ENCODE results near the gene FAF2. TPM values are rescaled to one million over a fixed set of nuclear protein-coding genes. Genes with fewer than 3 reads are reported as not detected.

The FAF2 gene
- total RNA-seq, 1 donor from 2014 or later = 32.3 TPM

- peaks cover 80% of the 10 kb centered on the region for H3K79me2 ChIP-seq (ENCODE audit: low read depth)
- H3K27ac Mint-ChIP-seq = no peak overlapping the region
Observed at GRCh38 chr5:176466245-176466871, 18.2 kb downstream of the FAF2 start.

DNA sequence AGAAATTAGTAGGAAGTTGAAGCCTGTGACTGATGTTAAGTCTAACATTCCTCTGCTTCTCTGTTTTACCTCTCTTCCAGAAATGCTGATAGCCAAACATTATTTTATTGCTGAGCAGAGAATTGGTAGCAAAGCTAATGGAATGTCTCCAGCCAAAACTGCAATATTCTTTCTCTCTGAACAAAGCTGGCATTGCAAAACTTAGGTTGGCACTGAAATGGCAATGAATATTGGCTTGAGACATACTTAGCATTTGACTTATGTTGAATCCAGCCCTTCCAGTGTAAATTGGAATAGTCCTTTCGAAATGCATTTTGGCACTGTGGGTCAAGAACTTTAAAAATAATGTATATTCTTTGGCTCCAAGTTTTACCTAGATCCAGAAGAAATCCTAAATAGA is 21.1 kb downstream of the FAF2 start:
- Histone ChIP-seq H3K79me2 (ENCODE audit: low read depth) (peaks cover 77% of the 10 kb centered on the region), H3K9me3 (ENCODE audit: low read depth) (no peaks in the 10 kb centered on the region), H3F3A (ENCODE audit: low read depth) (no peaks in the 10 kb centered on the region), H3K27ac (no peak overlapping the region), H2AFZ (replicated peaks) (no peak overlapping the region), H4K20me1 (ENCODE audit: low read depth) (peaks cover 22% of the 10 kb centered on the region), H3K36me3 (no peaks in the 10 kb centered on the region), H3K9ac (no peak overlapping the region), H3K4me3 (no peak overlapping the region), H3K27me3 (no peaks in the 10 kb centered on the region), H3K4me1 (no peaks in the 10 kb centered on the region), H3K4me2 (no peak overlapping the region)
- Mint-ChIP-seq H3K27me3 (ENCODE audit: insufficient read depth, low read depth) (no peaks in the 10 kb centered on the region), H3K4me1 (no peaks in the 10 kb centered on the region), H3K36me3 (peaks cover 20% of the 10 kb centered on the region), H3K4me3 (no peak overlapping the region), H3K27ac (no peak overlapping the region), H3K9me3 (peaks cover 3% of the 10 kb centered on the region)
- no peak for DNase-seq (ENCODE audit: low spot score)
- TF ChIP-seq, protein P1, sequence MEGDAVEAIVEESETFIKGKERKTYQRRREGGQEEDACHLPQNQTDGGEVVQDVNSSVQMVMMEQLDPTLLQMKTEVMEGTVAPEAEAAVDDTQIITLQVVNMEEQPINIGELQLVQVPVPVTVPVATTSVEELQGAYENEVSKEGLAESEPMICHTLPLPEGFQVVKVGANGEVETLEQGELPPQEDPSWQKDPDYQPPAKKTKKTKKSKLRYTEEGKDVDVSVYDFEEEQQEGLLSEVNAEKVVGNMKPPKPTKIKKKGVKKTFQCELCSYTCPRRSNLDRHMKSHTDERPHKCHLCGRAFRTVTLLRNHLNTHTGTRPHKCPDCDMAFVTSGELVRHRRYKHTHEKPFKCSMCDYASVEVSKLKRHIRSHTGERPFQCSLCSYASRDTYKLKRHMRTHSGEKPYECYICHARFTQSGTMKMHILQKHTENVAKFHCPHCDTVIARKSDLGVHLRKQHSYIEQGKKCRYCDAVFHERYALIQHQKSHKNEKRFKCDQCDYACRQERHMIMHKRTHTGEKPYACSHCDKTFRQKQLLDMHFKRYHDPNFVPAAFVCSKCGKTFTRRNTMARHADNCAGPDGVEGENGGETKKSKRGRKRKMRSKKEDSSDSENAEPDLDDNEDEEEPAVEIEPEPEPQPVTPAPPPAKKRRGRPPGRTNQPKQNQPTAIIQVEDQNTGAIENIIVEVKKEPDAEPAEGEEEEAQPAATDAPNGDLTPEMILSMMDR (IDR thresholded peaks at IDR 0.05) = no peak
- TF ChIP-seq EZH2phosphoT487 (IDR thresholded peaks at IDR 0.05) = no peak
- no peak for TF ChIP-seq EZH2 (IDR thresholded peaks at IDR 0.05)

More at GRCh38 chr5:176466245-176466871, 18.2 kb downstream of the FAF2 start:
- H3F3A ChIP-seq (ENCODE audit: low read depth) = no peaks in the 10 kb centered on the region
- no peaks in the 10 kb centered on the region for H3K4me1 ChIP-seq
- no peak overlapping the region for H2AFZ ChIP-seq (replicated peaks)
- Mint-ChIP-seq H3K4me1 (no peaks in the 10 kb centered on the region), H3K36me3 (peaks cover 6% of the 10 kb centered on the region), H3K27me3 (ENCODE audit: insufficient read depth, low read depth) (no peaks in the 10 kb centered on the region), H3K9me3 (no peaks in the 10 kb centered on the region), H3K4me3 (no peak overlapping the region)
- H3K36me3 ChIP-seq = no peaks in the 10 kb centered on the region
- no peak overlapping the region for H3K27ac ChIP-seq
- no peaks in the 10 kb centered on the region for H3K27me3 ChIP-seq
- no peak overlapping the region for H3K4me2 ChIP-seq
- H4K20me1 ChIP-seq (ENCODE audit: low read depth) = peaks cover 44% of the 10 kb centered on the region
- H3K9ac ChIP-seq = no peak overlapping the region
- no peak for DNase-seq (ENCODE audit: low spot score)
- H3K4me3 ChIP-seq = no peak overlapping the region
- TF ChIP-seq EZH2 (IDR thresholded peaks at IDR 0.05) (no peak), EZH2phosphoT487 (IDR thresholded peaks at IDR 0.05) (no peak)
- TF ChIP-seq, protein P1 (IDR thresholded peaks at IDR 0.05) = no peak
- H3K9me3 ChIP-seq (ENCODE audit: low read depth) = no peaks in the 10 kb centered on the region

GRCh38 chr5:176470539-176470938 is 22.4 kb downstream of the FAF2 start:
- no peak overlapping the region for H3K27ac Mint-ChIP-seq
- H3K36me3 Mint-ChIP-seq = peaks cover 26% of the 10 kb centered on the region
- H3K4me2 ChIP-seq = no peak overlapping the region
- no peaks in the 10 kb centered on the region for H3K4me1 ChIP-seq
- no peaks in the 10 kb centered on the region for H3K9me3 ChIP-seq (ENCODE audit: low read depth)
- H3K4me3 ChIP-seq = no peak overlapping the region
- H3K9me3 Mint-ChIP-seq = peaks cover 3% of the 10 kb centered on the region
- no peaks in the 10 kb centered on the region for H3K27me3 Mint-ChIP-seq (ENCODE audit: insufficient read depth, low read depth)
- no peak overlapping the region for H3K27ac ChIP-seq
- peaks cover 11% of the 10 kb centered on the region for H4K20me1 ChIP-seq (ENCODE audit: low read depth)
- peaks cover 76% of the 10 kb centered on the region for H3K79me2 ChIP-seq (ENCODE audit: low read depth)
- no peak overlapping the region for H3K9ac ChIP-seq
- TF ChIP-seq, protein P1 (IDR thresholded peaks at IDR 0.05) = no peak
- TF ChIP-seq EZH2 (IDR thresholded peaks at IDR 0.05) (no peak), EZH2phosphoT487 (IDR thresholded peaks at IDR 0.05) (no peak)
- DNase-seq (ENCODE audit: low spot score) = no peak
- no peaks in the 10 kb centered on the region for H3K36me3 ChIP-seq
- no peaks in the 10 kb centered on the region for H3K27me3 ChIP-seq
- H3F3A ChIP-seq (ENCODE audit: low read depth) = no peaks in the 10 kb centered on the region
- no peak overlapping the region for H2AFZ ChIP-seq (replicated peaks)
- H3K4me3 Mint-ChIP-seq = no peak overlapping the region
- no peaks in the 10 kb centered on the region for H3K4me1 Mint-ChIP-seq

Measured in neural progenitor cell (in vitro differentiated cells).